Activated B cell treated with CpG ODN at 0.5 μM for 24 hours (primary cell): ENCODE data around the gene GPBAR1. TPM values are rescaled to one million over a fixed set of nuclear protein-coding genes. Genes with fewer than 3 reads are reported as not detected.

Experiments
- ATAC-seq: fragments of 200-7000 bp; cut with Tn5 transposase; one replicate; pipeline ENCODE4 v1.10.0; 2021; ENCODE audit warnings: low read depth, mild to moderate bottlenecking, moderate library complexity
- CTCF ChIA-PET: fragments of 350-600 bp; sonication (Branson Sonifier 250); formaldehyde crosslinking; loops from one replicate; lab custom pipeline; 2021; ENCODE audit warnings: antibody characterized with exemption; lab: Charles Lee
- POLR2A ChIA-PET: fragments of 350-600 bp; sonication (Branson Sonifier 250); formaldehyde crosslinking; loops from one replicate; lab custom pipeline; 2021; ENCODE audit warnings: antibody characterized with exemption; lab: Charles Lee
- DNase-seq: peaks from one replicate; pipeline ENCODE4 v3.0.0; 2022
- H3K27ac Mint-ChIP-seq: one replicate; pipeline ENCODE4 v1.8.0; 2020; ENCODE audit warnings: mixed read lengths
- H3K27me3 Mint-ChIP-seq: one replicate; pipeline ENCODE4 v1.8.0; 2021; ENCODE audit warnings: mixed read lengths
- H3K36me3 Mint-ChIP-seq: one replicate; pipeline ENCODE4 v1.8.0; 2021; ENCODE audit warnings: low read depth, mixed read lengths
- H3K4me1 Mint-ChIP-seq: one replicate; pipeline ENCODE4 v1.8.0; 2021; ENCODE audit warnings: mixed read lengths
- H3K4me3 Mint-ChIP-seq: one replicate; pipeline ENCODE4 v1.8.0; 2020; ENCODE audit warnings: mild to moderate bottlenecking, mixed read lengths
- H3K9me3 Mint-ChIP-seq: one replicate; pipeline ENCODE4 v1.8.0; 2020; ENCODE audit warnings: mixed read lengths
- CTCF ChIP-seq: fragments of 200-600 bp; IDR thresholded peaks from one replicate; pipeline ENCODE4 v1.8.0; 2022; ENCODE audit warnings: antibody characterized with exemption, mild to moderate bottlenecking
- intact Hi-C: fragments of 100-400 bp; cut with micrococcal nuclease; formaldehyde crosslinking; loops from one replicate; pipeline ENCODE4 v1.15.1; 2024
- total RNA-seq: library from RNA; stranded (reverse); gene quantifications from 2 replicates; pipeline ENCODE4 v1.2.3, GENCODE V29; 2022

Gene GPBAR1
- total RNA-seq, 1 donor from 2014 or later, result 0.67 TPM

GRCh38 chr2:218276986-218277755 is 16.4 kb downstream of the GPBAR1 start:
- intact Hi-C loops, result no loop called here
- H3K27me3 Mint-ChIP-seq, result no peaks in the 10 kb centered on the region
- CTCF ChIA-PET, result interaction anchor here (7.5 kb wide), 1 partner anchor 12 kb away, joined by 138 read pairs; the partner anchor contains the start of gene TMBIM1

GRCh38 chr2:218277921-218278320 is 17.1 kb downstream of the GPBAR1 start:
- ChIA-PET POLR2A (no interaction called here), CTCF (no interaction called here)
- Mint-ChIP-seq H3K4me3 (no peak overlapping the region), H3K36me3 (peaks cover 86% of the 10 kb centered on the region), H3K9me3 (no peaks in the 10 kb centered on the region), H3K27me3 (no peaks in the 10 kb centered on the region), H3K27ac (no peak overlapping the region), H3K4me1 (peaks cover 27% of the 10 kb centered on the region)
- no peak for ATAC-seq
- no peak for DNase-seq
- TF ChIP-seq CTCF, result no peak
- intact Hi-C loops, result no loop called here

More at GRCh38 chr2:218276986-218277755, 16.4 kb downstream of the GPBAR1 start:
- H3K27ac Mint-ChIP-seq, result peak overlapping the region; percentile 41
- no peak for DNase-seq
- no peak overlapping the region for H3K4me3 Mint-ChIP-seq
- peaks cover 80% of the 10 kb centered on the region for H3K36me3 Mint-ChIP-seq
- TF ChIP-seq CTCF, result no peak
- no peak for ATAC-seq
- H3K9me3 Mint-ChIP-seq, result no peaks in the 10 kb centered on the region
- POLR2A ChIA-PET, result interaction anchor here (0.6 kb wide), 1 partner anchor 22 kb away, joined by 3 read pairs; no protein-coding TSS in a partner anchor
- H3K4me1 Mint-ChIP-seq, result peaks cover 29% of the 10 kb centered on the region

GRCh38 chr2:218278531-218279360 is 17.9 kb downstream of the GPBAR1 start:
- intact Hi-C loops, result no loop called here
- Mint-ChIP-seq H3K27ac (no peak overlapping the region), H3K36me3 (peaks cover 83% of the 10 kb centered on the region), H3K4me1 (peaks cover 30% of the 10 kb centered on the region), H3K9me3 (no peaks in the 10 kb centered on the region), H3K4me3 (no peak overlapping the region), H3K27me3 (no peaks in the 10 kb centered on the region)
- POLR2A ChIA-PET, result no interaction called here
- CTCF ChIA-PET, result no interaction called here
- no peak for DNase-seq
- TF ChIP-seq CTCF, result no peak
- ATAC-seq, result no peak

GRCh38 chr2:218280260-218280870 is 19.6 kb downstream of the GPBAR1 start:
- DNase-seq (no peak), ATAC-seq (no peak)
- Mint-ChIP-seq H3K36me3 (peaks cover 76% of the 10 kb centered on the region), H3K9me3 (no peaks in the 10 kb centered on the region), H3K27me3 (no peaks in the 10 kb centered on the region), H3K27ac (peak overlapping the region; percentile 53), H3K4me1 (peaks cover 33% of the 10 kb centered on the region), H3K4me3 (no peak overlapping the region)
- POLR2A ChIA-PET, result no interaction called here
- CTCF ChIA-PET, result no interaction called here
- intact Hi-C loops, result no loop called here
- no peak for TF ChIP-seq CTCF
